HG03457 (cell line): ENCODE results near the gene C3orf38.
"Not testable (repeated sequence)": the region's sequence is repeated elsewhere in the genome, so short reads cannot be mapped to it uniquely, and the experiment has no call there.

Experiments
- ATAC-seq: cut with Tn5 transposase; IDR thresholded peaks from one replicate; pipeline ENCODE4 v1.9.1; 2021; ENCODE audit warnings: moderate number of reproducible peaks; ENCODE audit not compliant: unreplicated experiment

The C3orf38 gene

GRCh38 chr3:88151358-88151757 lies 1.6 kb downstream of the C3orf38 start:
- ATAC-seq: no peak

- ATAC-seq: no peak
Observed at GRCh38 chr3:88152841-88153240, 3.1 kb downstream of the C3orf38 start.

GRCh38 chr3:88166419-88166971 lies 16.7 kb downstream of the C3orf38 start:
- no peak for ATAC-seq

GRCh38 chr3:88167173-88167572 lies 17.4 kb downstream of the C3orf38 start:
- no peak for ATAC-seq

- no peak for ATAC-seq
Observed at GRCh38 chr3:88167704-88168103, 17.9 kb downstream of the C3orf38 start.

- ATAC-seq: no peak
Observed at GRCh38 chr3:88168171-88168570, 18.4 kb downstream of the C3orf38 start.

GRCh38 chr3:88180398-88180999 lies 30.7 kb downstream of the C3orf38 start:
- ATAC-seq: peak; percentile 83

GRCh38 chr3:88182165-88182918 lies 32.6 kb downstream of the C3orf38 start:
- not testable (repeated sequence) for ATAC-seq

- no peak for ATAC-seq
Observed at GRCh38 chr3:88188436-88188835, 38.7 kb downstream of the C3orf38 start.

- ATAC-seq: peak; percentile 96
Observed at GRCh38 chr3:88189361-88189810, 39.6 kb downstream of the C3orf38 start.

- no peak for ATAC-seq
Observed at GRCh38 chr3:88191872-88192409, 42.2 kb downstream of the C3orf38 start.

- ATAC-seq: no peak
Observed at GRCh38 chr3:88192631-88193030, 42.9 kb downstream of the C3orf38 start.

- no peak for ATAC-seq
Observed at GRCh38 chr3:88195951-88196434, 46.2 kb downstream of the C3orf38 start.

- ATAC-seq: no peak
Observed at GRCh38 chr3:88198121-88198520, 48.4 kb downstream of the C3orf38 start.

- ATAC-seq: peak; percentile 89
Observed at GRCh38 chr3:88203642-88204055, 53.9 kb downstream of the C3orf38 start.
